Measurements from ENCODE around the gene PRR15L. TPM values are rescaled to one million over a fixed set of nuclear protein-coding genes. Genes with fewer than 3 reads are reported as not detected.
"Not testable (repeated sequence)": the region's sequence is repeated elsewhere in the genome, so short reads cannot be mapped to it uniquely, and the experiment has no call there.

Gene PRR15L
- total and polyA plus RNA-seq, 12 donors = 0.03 to 0.24 (median 0.19) TPM; not detected in 9

DNA sequence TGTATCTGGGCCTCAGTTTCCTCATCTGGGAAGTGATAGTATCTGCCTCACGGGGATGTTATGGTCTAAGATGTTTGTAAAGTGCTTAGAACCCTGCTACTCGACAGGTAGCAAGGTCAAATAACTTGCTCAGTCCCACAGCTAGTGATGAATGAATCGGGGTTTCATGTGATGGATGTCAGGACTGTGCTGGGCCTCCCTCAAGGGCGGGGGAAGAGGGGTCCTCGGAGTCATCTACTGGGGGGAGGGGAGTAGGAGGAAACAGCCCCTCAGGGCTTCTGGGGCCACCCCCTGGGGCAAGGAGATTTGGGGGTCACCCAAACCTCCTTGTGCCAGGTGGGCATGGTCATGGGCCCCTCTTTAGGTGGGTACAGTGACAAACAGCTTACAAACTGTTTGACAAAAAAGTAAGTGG is 15.6 kb downstream of the PRR15L start:
- peak overlapping the region; percentile 38 to 88 (median 84) for H3K27ac ChIP-seq
- intact Hi-C loops (cut with DNase I) = no loop called here

DNA sequence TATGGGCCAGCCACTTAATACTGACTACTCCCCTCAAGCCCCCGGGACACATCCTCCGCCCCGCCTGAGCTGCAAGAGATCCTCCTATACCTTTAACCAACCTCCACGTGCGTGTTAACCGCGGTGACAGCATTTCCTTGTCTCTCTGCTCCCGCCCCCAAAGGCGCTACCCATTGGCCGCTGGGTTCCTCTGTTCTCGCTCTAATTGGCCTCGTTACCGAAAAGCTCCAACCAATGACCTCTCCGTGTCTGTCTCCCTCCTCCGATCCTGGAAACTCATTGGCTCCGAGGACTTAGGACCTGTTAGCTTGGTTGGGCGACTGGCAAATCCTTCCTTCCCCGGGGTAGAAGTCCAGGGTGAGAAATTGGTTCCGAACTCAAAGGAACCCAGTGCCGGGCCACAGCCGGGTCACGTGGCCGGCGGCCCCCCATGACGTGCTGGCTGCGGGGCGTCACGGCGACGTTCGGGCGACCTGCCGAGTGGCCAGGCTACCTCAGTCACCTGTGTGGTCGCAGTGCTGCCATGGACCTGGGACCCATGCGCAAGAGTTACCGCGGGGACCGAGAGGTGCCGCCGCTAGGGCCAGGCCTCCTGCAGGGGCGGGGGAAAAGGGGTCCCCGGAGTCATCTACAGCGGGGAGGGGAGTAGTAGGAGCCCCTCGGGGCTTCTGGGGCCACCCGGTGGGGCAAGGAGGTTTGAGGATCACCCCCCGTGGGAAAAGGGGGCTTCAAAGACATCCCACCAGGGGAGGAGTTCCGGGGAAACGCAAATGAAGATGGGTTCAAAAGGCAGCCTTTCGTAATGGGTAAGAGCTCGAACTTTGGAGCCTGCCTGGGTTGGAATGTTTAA is 16.2 kb downstream of the PRR15L start, which contains the start of gene PNPO:
Gene PNPO, plus strand, starts transcription at position 326 of the 850 bp plus-strand sequence. Its CDS starts 105 bp downstream, at position 431.
- peak within 1 kb of the TSS; percentile 56 to 96 (median 86) for H3K4me3 ChIP-seq
- peak; percentile 92 to 99 (median 98) for DNase-seq
- no peaks in the 10 kb centered on the region for H3K27me3 ChIP-seq
- peak; percentile 32 to 84 for TF ChIP-seq POLR2A (IDR thresholded peaks at IDR 0.05)
- TF ChIP-seq, protein P1, sequence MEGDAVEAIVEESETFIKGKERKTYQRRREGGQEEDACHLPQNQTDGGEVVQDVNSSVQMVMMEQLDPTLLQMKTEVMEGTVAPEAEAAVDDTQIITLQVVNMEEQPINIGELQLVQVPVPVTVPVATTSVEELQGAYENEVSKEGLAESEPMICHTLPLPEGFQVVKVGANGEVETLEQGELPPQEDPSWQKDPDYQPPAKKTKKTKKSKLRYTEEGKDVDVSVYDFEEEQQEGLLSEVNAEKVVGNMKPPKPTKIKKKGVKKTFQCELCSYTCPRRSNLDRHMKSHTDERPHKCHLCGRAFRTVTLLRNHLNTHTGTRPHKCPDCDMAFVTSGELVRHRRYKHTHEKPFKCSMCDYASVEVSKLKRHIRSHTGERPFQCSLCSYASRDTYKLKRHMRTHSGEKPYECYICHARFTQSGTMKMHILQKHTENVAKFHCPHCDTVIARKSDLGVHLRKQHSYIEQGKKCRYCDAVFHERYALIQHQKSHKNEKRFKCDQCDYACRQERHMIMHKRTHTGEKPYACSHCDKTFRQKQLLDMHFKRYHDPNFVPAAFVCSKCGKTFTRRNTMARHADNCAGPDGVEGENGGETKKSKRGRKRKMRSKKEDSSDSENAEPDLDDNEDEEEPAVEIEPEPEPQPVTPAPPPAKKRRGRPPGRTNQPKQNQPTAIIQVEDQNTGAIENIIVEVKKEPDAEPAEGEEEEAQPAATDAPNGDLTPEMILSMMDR (IDR thresholded peaks at IDR 0.05) = peak in 4 of 6 experiments; percentile 10 to 31 (median 14)
- intact Hi-C loops (cut with DNase I) = no loop called here
- H3K27ac ChIP-seq = peak within 1 kb of the TSS; percentile 38 to 88 (median 84)
- 0% methylated on average over 37 to 50 of the region's 50 CpGs for WGBS, 4 donors
- peaks cover 0 to 13% of the 10 kb centered on the region in 2 donors for H3K36me3 ChIP-seq (replicated peaks in 1 of 2)
- no peaks in the 10 kb centered on the region for H3K9me3 ChIP-seq (replicated peaks in 1 of 3)
- H3K4me1 ChIP-seq (replicated peaks in 1 of 2) = peaks cover 22 to 38% of the 10 kb centered on the region in 2 donors

More for the DNA sequence above, 15.6 kb downstream of the PRR15L start:
- Histone ChIP-seq H3K9me3 (replicated peaks in 1 of 3) (no peaks in the 10 kb centered on the region), H3K27me3 (no peaks in the 10 kb centered on the region), H3K36me3 (replicated peaks in 1 of 2) (peaks cover 0 to 14% of the 10 kb centered on the region in 2 donors), H3K4me3 (peak overlapping the region; percentile 56 to 96 (median 86)), H3K4me1 (replicated peaks in 1 of 2) (peaks cover 22 to 44% of the 10 kb centered on the region in 2 donors)
- WGBS, 4 donors = 6 to 12% (median 9%) methylated on average over 5 of the region's 5 CpGs
- no peak for DNase-seq
- TF ChIP-seq, protein P1 (IDR thresholded peaks at IDR 0.05) = no peak
- TF ChIP-seq POLR2A (IDR thresholded peaks at IDR 0.05) = no peak

DNA sequence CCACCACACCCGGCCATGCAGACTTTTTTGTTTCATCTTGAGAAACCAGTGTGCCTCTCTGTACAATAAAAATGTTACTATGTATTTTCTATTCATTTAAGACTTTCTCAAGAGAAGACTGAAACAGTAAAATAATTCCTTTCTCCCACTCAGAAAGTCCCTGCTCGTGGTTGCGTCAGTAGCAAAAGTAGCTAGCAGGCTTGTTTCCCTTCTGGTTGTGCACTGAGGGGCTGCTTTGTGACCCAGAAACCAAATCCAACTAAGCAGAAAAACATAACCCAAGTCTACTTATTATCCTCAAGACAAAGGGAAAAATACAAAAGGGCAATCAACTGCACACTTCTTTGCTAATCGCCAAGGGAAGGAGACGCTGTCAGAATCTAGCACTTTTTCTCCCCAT is 19.7 kb downstream of the PRR15L start:
- no peaks in the 10 kb centered on the region for H3K9me3 ChIP-seq (replicated peaks in 1 of 3)
- DNase-seq = no peak
- H3K4me3 ChIP-seq = no peak overlapping the region
- intact Hi-C loops (cut with DNase I) = no loop called here
- TF ChIP-seq POLR2A (IDR thresholded peaks at IDR 0.05) = no peak
- TF ChIP-seq, protein P1 (IDR thresholded peaks at IDR 0.05) = no peak
- H3K4me1 ChIP-seq (replicated peaks in 1 of 2) = peaks cover 15 to 19% of the 10 kb centered on the region in 2 donors
- H3K27me3 ChIP-seq = no peaks in the 10 kb centered on the region
- H3K27ac ChIP-seq = no peak overlapping the region
- 83 to 93% (median 89%) methylated on average over 5 of the region's 5 CpGs for WGBS, 4 donors
- no peaks in the 10 kb centered on the region for H3K36me3 ChIP-seq (replicated peaks in 1 of 2)

DNA sequence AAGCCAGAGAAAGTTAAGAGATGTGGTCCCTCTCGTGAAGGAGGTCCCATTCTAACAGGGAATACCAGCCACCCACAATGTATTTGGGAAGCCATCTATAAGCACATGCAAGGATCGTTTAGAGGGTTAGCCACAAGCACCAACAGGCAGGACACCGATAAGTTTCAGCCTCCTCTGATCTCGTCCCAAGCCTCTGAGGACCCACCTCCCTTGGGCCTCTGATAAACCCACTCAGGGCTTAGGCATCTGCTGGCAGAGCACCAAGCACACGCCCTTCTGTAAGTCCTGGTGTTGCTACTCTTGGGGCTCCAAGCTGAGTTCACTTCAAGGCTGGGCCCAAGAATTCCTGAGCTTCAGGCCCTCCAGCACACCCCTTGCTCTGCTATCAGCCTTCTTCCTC is 21.7 kb downstream of the PRR15L start:
- Histone ChIP-seq H3K27ac (no peak overlapping the region), H3K9me3 (replicated peaks in 1 of 3) (no peaks in the 10 kb centered on the region), H3K27me3 (no peaks in the 10 kb centered on the region), H3K4me3 (no peak overlapping the region), H3K36me3 (replicated peaks in 1 of 2) (no peaks in the 10 kb centered on the region), H3K4me1 (replicated peaks in 1 of 2) (peaks cover 6 to 7% of the 10 kb centered on the region in 2 donors)
- intact Hi-C loops (cut with DNase I) = no loop called here
- TF ChIP-seq, protein P1 (IDR thresholded peaks at IDR 0.05) = no peak
- no peak for TF ChIP-seq POLR2A (IDR thresholded peaks at IDR 0.05)
- WGBS, 4 donors = 56 to 77% (median 75%) methylated on average over 3 to 5 of the region's 5 CpGs
- DNase-seq = no peak

DNA sequence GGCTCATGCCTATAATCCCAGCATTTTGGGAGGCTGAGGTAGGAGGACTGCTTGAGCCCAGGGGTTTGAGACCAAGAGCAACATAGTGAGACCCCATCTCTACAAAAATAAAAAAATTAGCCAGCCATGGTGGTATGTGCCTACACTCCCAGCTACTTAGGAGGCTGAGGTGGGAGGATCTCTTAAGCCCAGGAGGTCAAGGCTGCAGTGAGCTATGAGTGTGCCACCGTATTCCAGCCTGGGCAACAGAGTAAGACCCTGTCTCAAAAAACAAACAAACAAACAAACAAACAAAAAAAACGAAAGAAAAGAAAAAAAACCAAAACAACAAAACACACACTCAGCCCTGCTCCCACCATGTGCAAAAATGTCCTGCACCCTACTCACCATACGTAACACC is 22.2 kb downstream of the PRR15L start:
- H3K27me3 ChIP-seq; DNase-seq; H3K27ac ChIP-seq; intact Hi-C loops (cut with DNase I); H3K9me3 ChIP-seq (replicated peaks in 1 of 3); H3K4me1 ChIP-seq (replicated peaks in 1 of 2); H3K36me3 ChIP-seq (replicated peaks in 1 of 2); H3K4me3 ChIP-seq: not testable (repeated sequence)
- 64 to 76% (median 73%) methylated on average over 3 of the region's 3 CpGs for WGBS, 4 donors

Data from adrenal gland (tissue), 12 donors.